Hair follicular keratinocyte (primary cell): ENCODE measurements around the gene GAGE12J. TPM values are rescaled to one million over a fixed set of nuclear protein-coding genes. Genes with fewer than 3 reads are reported as not detected.

Experiments
- total RNA-seq: library from RNA; depleted of rRNA; stranded (reverse); fragments of >200 nt; gene quantifications from 2 replicates; pipeline ENCODE4 v1.2.3, GENCODE V29; 2015

Gene GAGE12J, protein sequence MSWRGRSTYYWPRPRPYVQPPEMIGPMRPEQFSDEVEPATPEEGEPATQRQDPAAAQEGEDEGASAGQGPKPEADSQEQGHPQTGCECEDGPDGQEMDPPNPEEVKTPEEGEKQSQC
- not detected in 2 replicates for total RNA-seq

DNA sequence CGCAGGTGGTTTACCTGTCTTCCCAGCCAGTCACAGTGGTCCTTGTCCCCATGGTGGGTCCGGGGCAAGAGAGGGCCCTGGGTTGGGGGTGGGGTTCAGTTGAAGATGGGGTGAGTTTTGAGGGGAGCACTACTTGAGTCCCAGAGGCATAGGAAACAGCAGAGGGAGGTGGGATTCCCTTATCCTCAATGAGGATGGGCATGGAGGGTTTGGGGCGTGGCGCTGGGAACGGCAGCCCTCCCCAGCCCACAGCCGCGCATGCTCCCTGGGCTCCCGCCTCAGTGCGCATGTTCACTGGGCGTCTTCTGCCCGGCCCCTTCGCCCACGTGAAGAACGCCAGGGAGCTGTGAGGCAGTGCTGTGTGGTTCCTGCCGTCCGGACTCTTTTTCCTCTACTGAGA lies at the start of gene GAGE12J:
GAGE12J (plus strand) TSS at position 301 of the 400 bp plus-strand sequence. CDS start 1,157 bp downstream, outside the sequence.

DNA sequence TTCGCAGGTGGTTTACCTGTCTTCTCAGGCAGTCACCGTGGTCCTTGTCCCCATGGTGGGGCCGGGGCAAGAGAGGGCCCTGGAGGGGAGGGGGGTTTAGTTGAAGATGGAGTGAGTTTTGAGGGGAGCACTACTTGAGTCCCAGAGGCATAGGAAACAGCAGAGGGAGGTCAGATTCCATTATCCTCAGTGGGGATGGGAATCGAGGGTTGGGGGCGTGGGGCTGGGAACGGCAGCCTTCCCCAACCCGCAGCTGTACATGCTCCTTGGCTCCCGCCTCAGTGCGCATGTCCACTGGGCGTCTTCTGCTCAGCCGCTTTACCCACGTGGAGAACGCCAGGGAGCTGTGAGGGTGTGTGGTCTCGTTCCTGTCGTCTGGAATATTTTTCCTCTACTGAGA lies 18.5 kb upstream of the GAGE12J start, which contains the start of gene GAGE10:
GAGE10 (plus strand) TSS at position 301 of the 400 bp plus-strand sequence. CDS start 1,214 bp downstream, outside the sequence.

DNA sequence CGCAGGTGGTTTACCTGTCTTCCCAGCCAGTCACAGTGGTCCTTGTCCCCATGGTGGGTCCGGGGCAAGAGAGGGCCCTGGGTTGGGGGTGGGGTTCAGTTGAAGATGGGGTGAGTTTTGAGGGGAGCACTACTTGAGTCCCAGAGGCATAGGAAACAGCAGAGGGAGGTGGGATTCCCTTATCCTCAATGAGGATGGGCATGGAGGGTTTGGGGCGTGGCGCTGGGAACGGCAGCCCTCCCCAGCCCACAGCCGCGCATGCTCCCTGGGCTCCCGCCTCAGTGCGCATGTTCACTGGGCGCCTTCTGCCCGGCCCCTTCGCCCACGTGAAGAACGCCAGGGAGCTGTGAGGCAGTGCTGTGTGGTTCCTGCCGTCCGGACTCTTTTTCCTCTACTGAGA lies 9.4 kb downstream of the GAGE12J start, which contains the start of gene GAGE13:
GAGE13 (plus strand) TSS at position 301 of the 400 bp plus-strand sequence. CDS start 1,156 bp downstream, outside the sequence.

Other genes with a start within 250 kb of the GAGE12J start
- 9.7 and 9.8 TPM in 2 replicates for gene PRAF2, start 248.0 kb upstream of the GAGE12J start, total RNA-seq
- gene WDR45, start 242.2 kb upstream of the GAGE12J start, total RNA-seq = 33.5 and 56.9 TPM in 2 replicates
- gene GPKOW, start 198.3 kb upstream of the GAGE12J start, total RNA-seq = 19.7 and 30.4 TPM in 2 replicates
- 4.8 and 11.0 TPM in 2 replicates for gene MAGIX, start 159.3 kb upstream of the GAGE12J start, total RNA-seq
- 89.8 and 101 TPM in 2 replicates for gene PLP2, start 150.1 kb upstream of the GAGE12J start, total RNA-seq
- 18.9 and 21.5 TPM in 2 replicates for gene PRICKLE3, start 135.7 kb upstream of the GAGE12J start, total RNA-seq
- 0.16 and 0.30 TPM in 2 replicates for gene SYP, start 121.8 kb upstream of the GAGE12J start, total RNA-seq
- 0.08 TPM in 1 of 2 replicates, not detected in the other for gene CACNA1F, start 88.7 kb upstream of the GAGE12J start, total RNA-seq
- 14.8 and 18.9 TPM in 2 replicates for gene CCDC22, start 86.6 kb upstream of the GAGE12J start, total RNA-seq
- not detected in 2 replicates for gene FOXP3, start 57.3 kb upstream of the GAGE12J start, total RNA-seq
- gene PPP1R3F, start 52.2 kb upstream of the GAGE12J start, total RNA-seq = 0.78 and 1.5 TPM in 2 replicates
- not detected in 2 replicates for gene GAGE10, start 18.4 kb upstream of the GAGE12J start, total RNA-seq
- not detected in 2 replicates for gene GAGE13, start 9.5 kb downstream of the GAGE12J start, total RNA-seq
- gene GAGE12C, start 210.1 kb downstream of the GAGE12J start, total RNA-seq = not detected in 2 replicates
- gene GAGE12D, start 219.7 kb downstream of the GAGE12J start, total RNA-seq = not detected in 2 replicates
- gene GAGE12E, start 229.3 kb downstream of the GAGE12J start, total RNA-seq = not detected in 2 replicates
- not detected in 2 replicates for gene GAGE12F, start 238.8 kb downstream of the GAGE12J start, total RNA-seq
- gene GAGE12G, start 248.4 kb downstream of the GAGE12J start, total RNA-seq = not detected in 2 replicates